HG03571 (cell line): ENCODE measurements around the gene FAM117A.

Experiments
- ATAC-seq: cut with Tn5 transposase; IDR thresholded peaks from one replicate; pipeline ENCODE4 v1.9.1; 2021; ENCODE audit not compliant: unreplicated experiment

The FAM117A gene

GRCh38 chr17:49715216-49715615 lies 48.7 kb downstream of the FAM117A start:
- ATAC-seq, result no peak

- ATAC-seq, result peak; percentile 1
Observed at GRCh38 chr17:49708515-49709183, 55.3 kb downstream of the FAM117A start.

GRCh38 chr17:49707608-49708514 lies 56.1 kb downstream of the FAM117A start, which contains the start of gene SLC35B1:
Gene SLC35B1, minus strand, starts transcription at chr17:49707964. Its CDS starts 131 bp downstream, at chr17:49707833.
- peak; percentile 76 for ATAC-seq

GRCh38 chr17:49707246-49707607 lies 56.7 kb downstream of the FAM117A start:
- no peak for ATAC-seq

GRCh38 chr17:49705254-49705653 lies 58.7 kb downstream of the FAM117A start:
- ATAC-seq, result no peak

- ATAC-seq, result no peak
Observed at GRCh38 chr17:49703557-49704277, 60.2 kb downstream of the FAM117A start.

- ATAC-seq, result no peak
Observed at GRCh38 chr17:49700960-49701359, 63.0 kb downstream of the FAM117A start.

GRCh38 chr17:49699966-49700575 lies 63.9 kb downstream of the FAM117A start:
- no peak for ATAC-seq

- no peak for ATAC-seq
Observed at GRCh38 chr17:49698005-49698404, 65.9 kb downstream of the FAM117A start.

GRCh38 chr17:49696233-49696761 lies 67.6 kb downstream of the FAM117A start:
- ATAC-seq, result no peak

GRCh38 chr17:49695698-49696232 lies 68.2 kb downstream of the FAM117A start:
- no peak for ATAC-seq

- ATAC-seq, result no peak
Observed at GRCh38 chr17:49694847-49695697, 68.9 kb downstream of the FAM117A start.

- no peak for ATAC-seq
Observed at GRCh38 chr17:49692751-49693150, 71.2 kb downstream of the FAM117A start.

- no peak for ATAC-seq
Observed at GRCh38 chr17:49691677-49692191, 72.2 kb downstream of the FAM117A start.

- ATAC-seq, result no peak
Observed at GRCh38 chr17:49691086-49691676, 72.8 kb downstream of the FAM117A start.

- ATAC-seq, result no peak
Observed at GRCh38 chr17:49690256-49690655, 73.7 kb downstream of the FAM117A start.

- ATAC-seq, result no peak
Observed at GRCh38 chr17:49688848-49689247, 75.1 kb downstream of the FAM117A start.

- no peak for ATAC-seq
Observed at GRCh38 chr17:49687878-49688491, 75.9 kb downstream of the FAM117A start.
